Mononuclear cell (primary cell): Measurements from ENCODE around the gene SCNM1. TPM values are rescaled to one million over a fixed set of nuclear protein-coding genes. Genes with fewer than 3 reads are reported as not detected.
A peak's percentile ranks its signal among the peaks of the same experiment; 100 is the strongest.
"Not testable (repeated sequence)": the region's sequence is repeated elsewhere in the genome, so short reads cannot be mapped to it uniquely, and the experiment has no call there.

ENCODE experiments used
- H3K27me3 ChIP-seq: 2 replicates; pipeline ENCODE4 v1.6.0; 2011; ENCODE audit warnings: low read length, control low read depth; ENCODE audit not compliant: insufficient read depth
- H3K4me1 ChIP-seq: 2 replicates; pipeline ENCODE4 v1.5.1; 2011; ENCODE audit warnings: mild to moderate bottlenecking, low read length, control low read depth; ENCODE audit not compliant: insufficient read depth
- H3K4me3 ChIP-seq: 2 replicates; pipeline ENCODE4 v1.5.1; 2011; ENCODE audit warnings: mild to moderate bottlenecking, low read length, moderate library complexity
- H3K9me3 ChIP-seq: 2 replicates; pipeline ENCODE4 v1.5.1; 2011; ENCODE audit warnings: low read depth, mild to moderate bottlenecking, control low read depth, low read length
- total RNA-seq: library from RNA; depleted of rRNA; stranded (reverse); fragments of >200 nt; gene quantifications from one replicate; pipeline ENCODE4 v1.2.3, GENCODE V29; 2012

SCNM1 gene
- total RNA-seq, 1 donor, result 41.6 TPM

DNA sequence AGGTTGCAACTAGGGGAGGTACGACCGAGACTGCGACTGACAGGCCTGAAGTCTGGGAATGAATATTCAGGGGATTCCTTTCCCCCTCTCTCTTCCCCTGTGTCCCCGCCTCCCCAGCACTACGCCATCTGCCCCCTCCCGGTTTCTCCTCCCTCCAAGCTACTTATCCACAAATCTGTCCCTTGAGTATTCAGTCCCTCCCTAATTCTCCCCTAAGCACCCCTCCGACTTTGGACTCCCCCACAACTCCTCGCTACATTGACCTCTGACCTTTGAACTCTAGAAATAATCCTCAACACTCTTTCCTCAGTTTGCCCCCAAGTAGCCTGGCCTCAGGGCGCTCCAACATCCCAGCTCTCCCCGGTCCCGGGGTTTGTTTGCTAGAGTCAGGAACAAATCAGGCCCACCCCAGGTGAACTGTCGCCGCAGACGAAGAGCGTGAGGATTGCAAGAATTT is 635 bp upstream of the SCNM1 start:
- peak overlapping the region; percentile 21 for H3K4me3 ChIP-seq
- no peaks in the 10 kb centered on the region for H3K27me3 ChIP-seq
- H3K9me3 ChIP-seq, result no peaks in the 10 kb centered on the region
- H3K4me1 ChIP-seq, result peaks cover 38% of the 10 kb centered on the region

GRCh38 chr1:151166505-151166956 is 587 bp downstream of the SCNM1 start:
- H3K4me3 ChIP-seq, result peak overlapping the region; percentile 74

GRCh38 chr1:151167116-151167515 is 1.2 kb downstream of the SCNM1 start:
- Histone ChIP-seq H3K4me3 (no peak overlapping the region), H3K4me1 (peaks cover 25% of the 10 kb centered on the region), H3K9me3 (no peaks in the 10 kb centered on the region), H3K27me3 (no peaks in the 10 kb centered on the region)

More at GRCh38 chr1:151166505-151166956, 587 bp downstream of the SCNM1 start:
- no peaks in the 10 kb centered on the region for H3K27me3 ChIP-seq
- peaks cover 28% of the 10 kb centered on the region for H3K4me1 ChIP-seq
- no peaks in the 10 kb centered on the region for H3K9me3 ChIP-seq

GRCh38 chr1:151171190-151171589 is 5.2 kb downstream of the SCNM1 start:
- no peaks in the 10 kb centered on the region for H3K9me3 ChIP-seq
- peaks cover 11% of the 10 kb centered on the region for H3K4me1 ChIP-seq
- no peaks in the 10 kb centered on the region for H3K27me3 ChIP-seq
- H3K4me3 ChIP-seq, result no peak overlapping the region

GRCh38 chr1:151175041-151175741 is 9.2 kb downstream of the SCNM1 start:
- Histone ChIP-seq H3K4me3 (no peak overlapping the region), H3K27me3 (no peaks in the 10 kb centered on the region), H3K9me3 (no peaks in the 10 kb centered on the region), H3K4me1 (no peaks in the 10 kb centered on the region)

DNA sequence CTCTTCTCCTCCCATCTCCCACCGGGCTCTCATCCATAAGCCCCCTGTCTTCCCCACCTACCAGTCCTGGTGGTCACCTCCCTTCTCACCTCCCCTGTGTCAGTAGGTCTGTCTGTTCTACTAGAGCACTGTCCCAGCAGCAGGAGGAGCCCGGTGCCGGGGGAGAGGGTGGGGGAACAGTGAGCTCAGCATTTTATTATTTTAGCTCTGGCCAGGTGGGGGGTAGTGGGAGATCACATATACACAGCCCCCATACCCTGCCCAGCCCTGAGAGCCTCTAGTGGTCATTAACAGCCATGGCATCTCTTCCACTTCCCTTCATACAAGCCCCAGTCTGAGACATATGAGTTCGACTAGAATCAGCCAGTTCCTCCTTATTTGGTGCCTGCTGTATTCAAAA is 9.9 kb downstream of the SCNM1 start, which contains the start of gene TMOD4:
TSS of gene TMOD4 (minus strand) at position 119 of the 400 bp plus-strand sequence. CDS start 1,106 bp downstream, outside the sequence.
- no peak within 1 kb of the TSS for H3K4me3 ChIP-seq
- H3K27me3 ChIP-seq, result no peaks in the 10 kb centered on the region
- no peaks in the 10 kb centered on the region for H3K4me1 ChIP-seq
- no peaks in the 10 kb centered on the region for H3K9me3 ChIP-seq

- no peak overlapping the region for H3K4me3 ChIP-seq
- H3K9me3 ChIP-seq, result no peaks in the 10 kb centered on the region
- no peaks in the 10 kb centered on the region for H3K4me1 ChIP-seq
- H3K27me3 ChIP-seq, result no peaks in the 10 kb centered on the region
Measured at GRCh38 chr1:151176514-151177045, 10.6 kb downstream of the SCNM1 start.

GRCh38 chr1:151184211-151184610 is 18.3 kb downstream of the SCNM1 start:
- peaks cover 14% of the 10 kb centered on the region for H3K4me1 ChIP-seq
- H3K27me3 ChIP-seq, result no peaks in the 10 kb centered on the region
- no peaks in the 10 kb centered on the region for H3K9me3 ChIP-seq
- no peak overlapping the region for H3K4me3 ChIP-seq

- Histone ChIP-seq H3K9me3 (no peaks in the 10 kb centered on the region), H3K27me3 (no peaks in the 10 kb centered on the region), H3K4me3 (no peak overlapping the region), H3K4me1 (peaks cover 24% of the 10 kb centered on the region)
Measured at GRCh38 chr1:151187205-151187604, 21.3 kb downstream of the SCNM1 start.

DNA sequence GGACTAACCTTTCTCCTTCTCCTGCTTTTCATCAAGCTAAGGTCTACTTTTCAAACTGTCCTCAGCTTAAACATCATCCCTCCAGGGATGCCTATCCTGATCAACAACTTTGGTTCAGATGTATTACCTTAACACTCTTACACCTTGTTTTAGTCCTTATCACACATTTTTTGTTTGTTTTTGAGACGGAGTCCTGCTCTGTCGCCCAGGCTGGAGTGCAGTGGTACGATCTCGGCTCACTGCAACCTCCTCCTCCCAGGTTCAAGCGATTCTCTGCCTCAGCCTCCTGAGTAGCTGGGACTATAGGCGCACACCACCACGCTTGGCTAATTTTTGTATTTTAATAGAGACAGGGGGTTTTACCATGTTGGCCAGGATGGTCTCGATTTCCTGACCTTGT is 22.7 kb downstream of the SCNM1 start:
- H3K4me3 ChIP-seq, H3K9me3 ChIP-seq, H3K27me3 ChIP-seq: not testable (repeated sequence)
- peaks cover 24% of the 10 kb centered on the region for H3K4me1 ChIP-seq

DNA sequence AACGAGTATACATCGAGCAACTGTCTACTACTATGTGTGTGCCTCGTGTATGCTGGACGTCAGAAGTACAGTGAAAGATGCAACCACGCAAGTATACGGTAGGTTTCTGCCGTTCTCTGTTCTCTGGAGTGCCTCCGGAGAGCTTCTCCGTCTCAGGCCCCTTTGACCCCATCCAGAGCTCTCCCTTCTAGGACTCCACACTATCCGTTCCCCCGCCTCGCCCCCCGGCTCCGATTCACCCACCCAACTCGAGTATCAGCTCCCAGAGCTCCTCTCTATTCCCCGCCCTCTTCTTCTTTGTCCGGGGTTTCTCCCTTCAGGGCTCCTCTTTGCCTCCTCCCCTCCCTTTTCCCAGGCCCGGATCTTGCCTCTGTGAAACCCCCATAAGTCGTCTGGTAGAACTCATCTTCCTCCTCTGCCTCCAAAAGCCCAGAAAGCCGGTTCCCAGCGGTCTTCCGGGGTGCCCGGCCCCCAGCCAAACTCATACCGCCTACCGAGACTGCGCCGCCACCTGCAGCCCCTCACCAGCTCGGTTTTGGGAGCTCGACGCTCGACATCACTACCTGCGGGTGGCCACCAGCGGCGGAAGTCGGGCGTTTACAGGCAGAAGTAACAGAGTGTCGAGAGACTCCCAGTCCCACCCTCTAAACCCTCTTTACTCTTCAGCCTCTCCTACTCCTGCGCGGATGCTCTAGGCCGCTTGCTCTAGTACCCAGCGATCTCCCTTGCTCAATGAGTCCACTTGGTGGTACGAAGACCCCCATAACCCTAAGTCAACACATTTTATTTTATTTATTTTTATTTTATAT is 23.9 kb downstream of the SCNM1 start, which contains the start of gene VPS72:
TSS of gene VPS72 (minus strand) at position 561 of the 809 bp plus-strand sequence. CDS start at position 485, 76 bp downstream.
- no peaks in the 10 kb centered on the region for H3K27me3 ChIP-seq
- H3K4me1 ChIP-seq, result peaks cover 24% of the 10 kb centered on the region
- peak within 1 kb of the TSS; percentile 76 for H3K4me3 ChIP-seq
- no peaks in the 10 kb centered on the region for H3K9me3 ChIP-seq

- Histone ChIP-seq H3K9me3 (no peaks in the 10 kb centered on the region), H3K4me1 (peaks cover 24% of the 10 kb centered on the region), H3K27me3 (no peaks in the 10 kb centered on the region), H3K4me3 (no peak overlapping the region)
Measured at GRCh38 chr1:151192047-151192446, 26.1 kb downstream of the SCNM1 start.

DNA sequence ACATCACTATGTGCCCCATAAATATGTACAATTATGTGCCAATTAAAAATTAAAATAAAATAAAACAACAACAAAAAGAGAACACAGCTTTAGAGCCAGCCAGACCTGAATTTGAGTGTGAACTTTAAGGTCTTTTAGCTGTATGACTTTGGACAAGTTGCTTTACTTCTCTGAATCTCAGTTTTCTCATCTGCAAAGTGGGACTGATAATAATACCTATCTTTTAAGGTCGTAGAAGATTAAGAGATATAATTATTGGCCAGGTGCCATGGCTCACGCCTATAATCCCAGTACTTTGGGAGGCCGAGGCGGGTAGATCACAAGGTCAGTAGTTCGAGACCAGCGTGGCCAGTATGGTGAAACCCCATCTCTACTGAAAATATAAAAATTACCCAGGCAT is 27.4 kb downstream of the SCNM1 start:
- Histone ChIP-seq H3K4me3 (no peak overlapping the region), H3K27me3 (no peaks in the 10 kb centered on the region), H3K4me1 (peaks cover 26% of the 10 kb centered on the region), H3K9me3 (no peaks in the 10 kb centered on the region)

GRCh38 chr1:151193856-151194255 is 27.9 kb downstream of the SCNM1 start:
- peaks cover 20% of the 10 kb centered on the region for H3K4me1 ChIP-seq
- H3K27me3 ChIP-seq, result no peaks in the 10 kb centered on the region
- H3K9me3 ChIP-seq, result no peaks in the 10 kb centered on the region
- H3K4me3 ChIP-seq, result no peak overlapping the region
